H1 (cell line): ENCODE results near the gene RFTN2.
"Not testable (repeated sequence)": the region's sequence is repeated elsewhere in the genome, so short reads cannot be mapped to it uniquely, and the experiment has no call there.

ENCODE experiments used
- CEBPB ChIP-seq: IDR thresholded peaks from 2 replicates; pipeline ENCODE4 v1.6.1; 2012; ENCODE audit warnings: low read depth, low read length
- JUND ChIP-seq: IDR thresholded peaks from 2 replicates; pipeline ENCODE4 v1.6.1; 2011; ENCODE audit warnings: mild to moderate bottlenecking, improper control_type of control experiment, low read length
- KDM1A ChIP-seq: fragments of 200-600, 300-600 bp; sonication (generic); IDR thresholded peaks from 2 replicates; pipeline ENCODE4 v1.7.1; 2016; ENCODE audit warnings: mild to moderate bottlenecking, low read length, borderline replicate concordance
- POLR2A ChIP-seq, 2 experiments: IDR thresholded peaks; 1 replicate in 1 of 2; 2 replicates in 1 of 2; pipeline ENCODE4 v1.6.1; 2011; ENCODE audit warnings: low read depth in 2 of 2, low read length in 2 of 2, mild to moderate bottlenecking in 2 of 2; ENCODE audit errors: control extremely low read depth in 1 of 2
- RAD21 ChIP-seq, 2 experiments: IDR thresholded peaks in 1 of 2; conservative IDR thresholded peaks in 1 of 2; 2 replicates each; pipeline ENCODE4 v1.6.1; 2011; ENCODE audit warnings: low read depth in 2 of 2, low read length in 2 of 2, improper control_type of control experiment in 1 of 2, inconsistent platforms in 1 of 2, mild to moderate bottlenecking in 1 of 2, moderate library complexity in 1 of 2
- TAF1 ChIP-seq: IDR thresholded peaks from 2 replicates; pipeline ENCODE4 v1.6.1; 2011; ENCODE audit warnings: mild to moderate bottlenecking, low read depth, low read length
- TCF12 ChIP-seq: IDR thresholded peaks from 2 replicates; pipeline ENCODE4 v1.6.1; 2011; ENCODE audit warnings: low read depth, mild to moderate bottlenecking, low read length
- TF ChIP-seq, protein P1 (sequence below), 3 experiments: IDR thresholded peaks; 1 replicate in 2 of 3; 2 replicates in 1 of 3; pipeline versions ENCODE4 v1.5.1 to v1.6.1; 2011; ENCODE audit warnings: low read length in 3 of 3, mild to moderate bottlenecking in 3 of 3, inconsistent platforms in 2 of 3, low read depth in 1 of 3, moderate library complexity in 1 of 3; ENCODE audit not compliant: insufficient read depth in 1 of 3; ENCODE audit errors: control extremely low read depth in 1 of 3

DNA sequence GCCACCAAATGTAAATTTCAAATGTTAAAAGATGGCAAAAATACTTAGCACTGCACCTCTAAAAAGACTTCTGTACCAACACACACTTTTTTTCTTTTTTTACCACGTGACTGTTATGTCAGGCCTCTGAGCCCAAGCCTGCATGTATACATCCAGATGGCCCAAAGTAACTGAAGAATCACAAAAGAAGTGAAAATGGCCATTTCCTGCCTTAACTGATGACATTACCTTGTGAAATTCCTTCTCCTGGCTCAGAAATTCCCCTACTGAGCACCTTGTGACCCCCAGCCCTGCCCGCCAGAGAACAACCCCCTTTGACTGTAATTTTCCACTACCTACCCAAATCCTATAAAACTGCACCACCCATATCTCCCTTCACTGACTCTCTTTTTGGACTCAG lies 97.1 kb downstream of the RFTN2 start:
- TF ChIP-seq TAF1; POLR2A (IDR thresholded peaks at IDR 0.05; ENCODE audit: control extremely low read depth in 1 of 2, low read depth in 2 of 2, low read length in 2 of 2); KDM1A; RAD21 (IDR thresholded peaks at IDR 0.05 in 1 of 2, conservative IDR thresholded peaks at IDR 0.05 in 1 of 2; ENCODE audit: low read depth in 2 of 2, low read length in 2 of 2); JUND; CEBPB: not testable (repeated sequence)
- TF ChIP-seq, protein P1, sequence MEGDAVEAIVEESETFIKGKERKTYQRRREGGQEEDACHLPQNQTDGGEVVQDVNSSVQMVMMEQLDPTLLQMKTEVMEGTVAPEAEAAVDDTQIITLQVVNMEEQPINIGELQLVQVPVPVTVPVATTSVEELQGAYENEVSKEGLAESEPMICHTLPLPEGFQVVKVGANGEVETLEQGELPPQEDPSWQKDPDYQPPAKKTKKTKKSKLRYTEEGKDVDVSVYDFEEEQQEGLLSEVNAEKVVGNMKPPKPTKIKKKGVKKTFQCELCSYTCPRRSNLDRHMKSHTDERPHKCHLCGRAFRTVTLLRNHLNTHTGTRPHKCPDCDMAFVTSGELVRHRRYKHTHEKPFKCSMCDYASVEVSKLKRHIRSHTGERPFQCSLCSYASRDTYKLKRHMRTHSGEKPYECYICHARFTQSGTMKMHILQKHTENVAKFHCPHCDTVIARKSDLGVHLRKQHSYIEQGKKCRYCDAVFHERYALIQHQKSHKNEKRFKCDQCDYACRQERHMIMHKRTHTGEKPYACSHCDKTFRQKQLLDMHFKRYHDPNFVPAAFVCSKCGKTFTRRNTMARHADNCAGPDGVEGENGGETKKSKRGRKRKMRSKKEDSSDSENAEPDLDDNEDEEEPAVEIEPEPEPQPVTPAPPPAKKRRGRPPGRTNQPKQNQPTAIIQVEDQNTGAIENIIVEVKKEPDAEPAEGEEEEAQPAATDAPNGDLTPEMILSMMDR (IDR thresholded peaks at IDR 0.05; ENCODE audit: control extremely low read depth in 1 of 3, insufficient read depth in 1 of 3, low read depth in 1 of 3, low read length in 3 of 3): not testable (repeated sequence)
- TF ChIP-seq TCF12: peak; percentile 74; the same call in 1 of the 2 replicates
